HTERT RPE-1 (cell line): ENCODE results near the gene SULT1C4.

Experiments used
- in situ Hi-C: fragments of 300-500 bp; cut with MboI; formaldehyde crosslinking; loops from 4 replicates; pipeline ENCODE4 v1.14.3; 2020; ENCODE audit warnings: low sequenced_read_pairs

SULT1C4 gene

DNA sequence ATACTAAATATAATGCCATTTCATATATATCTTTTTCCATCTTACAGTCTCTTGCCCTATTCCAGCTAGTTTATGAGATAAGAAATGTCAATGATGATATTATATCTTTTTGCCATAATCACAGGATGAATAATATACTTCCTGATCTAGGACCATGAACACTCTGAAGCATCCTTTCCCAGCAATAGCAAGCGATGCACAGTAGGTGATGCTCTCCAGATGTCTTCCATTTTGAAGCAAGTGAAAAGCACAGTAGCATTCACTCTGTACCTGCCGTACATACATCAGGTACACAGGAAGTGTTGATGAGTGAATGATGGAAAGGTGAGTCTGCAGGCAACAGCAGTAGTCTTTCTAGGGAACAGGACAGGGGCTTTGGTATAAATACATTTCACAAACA, 8.6 kb upstream of the SULT1C4 start:
- in situ Hi-C loops: no loop called here

DNA sequence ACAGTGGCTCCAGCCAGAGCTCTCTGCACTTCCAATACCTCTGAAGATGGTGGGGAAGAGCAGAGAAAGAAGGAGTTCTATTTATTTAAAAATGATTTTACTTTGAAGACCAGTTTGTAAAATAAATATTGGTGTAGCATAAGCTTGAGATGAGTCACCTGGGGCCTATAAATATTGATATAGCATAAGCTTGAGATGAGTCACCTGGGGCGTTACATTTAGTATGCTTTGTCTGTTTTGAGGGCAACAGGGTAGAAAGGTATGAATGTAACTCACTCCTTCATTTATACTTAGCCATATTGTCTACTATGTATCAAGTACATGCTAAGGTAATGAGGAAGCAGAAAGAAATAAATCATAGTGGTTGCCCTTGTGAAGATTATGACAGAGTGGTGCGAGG, 7.7 kb upstream of the SULT1C4 start:
- in situ Hi-C loops: no loop called here

DNA sequence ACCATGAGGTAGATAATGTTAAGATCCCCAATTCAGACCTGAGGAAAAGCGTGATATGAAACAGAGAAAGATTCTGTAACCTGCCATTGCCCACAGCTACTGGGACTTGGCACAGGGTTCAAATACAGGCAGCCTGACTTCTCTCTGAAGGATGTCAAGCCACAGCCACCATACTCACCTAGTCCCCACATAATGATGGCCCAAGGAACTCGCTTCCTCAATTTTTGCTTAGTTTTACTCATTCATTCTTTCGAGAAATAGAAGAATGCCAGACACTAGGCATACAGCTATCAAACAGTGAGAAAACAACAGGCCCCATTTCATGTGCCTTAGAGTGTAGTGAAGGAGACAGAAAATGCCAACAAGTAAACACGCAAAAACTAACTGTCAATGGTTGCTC, 980 bp upstream of the SULT1C4 start:
- in situ Hi-C loops: no loop called here

DNA sequence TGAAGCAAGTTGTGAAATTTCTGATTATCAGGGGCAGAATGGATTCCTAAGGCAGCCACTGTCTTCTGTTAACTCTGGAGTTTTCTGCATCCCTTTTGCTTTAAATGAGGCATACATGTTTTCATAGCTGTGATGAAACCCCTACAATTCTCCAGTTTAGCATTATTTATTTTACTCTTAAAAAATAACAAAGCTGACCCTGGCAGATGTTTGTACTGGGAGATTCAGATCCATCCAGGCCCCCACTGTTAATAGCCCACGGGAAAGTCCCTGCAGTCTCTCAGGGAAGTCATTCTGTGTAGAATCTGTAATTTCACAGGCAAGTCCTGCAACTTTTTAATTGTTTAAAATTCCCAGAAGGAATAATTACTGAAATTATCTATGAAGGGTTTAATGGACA, 353 bp upstream of the SULT1C4 start:
- in situ Hi-C loops: no loop called here

DNA sequence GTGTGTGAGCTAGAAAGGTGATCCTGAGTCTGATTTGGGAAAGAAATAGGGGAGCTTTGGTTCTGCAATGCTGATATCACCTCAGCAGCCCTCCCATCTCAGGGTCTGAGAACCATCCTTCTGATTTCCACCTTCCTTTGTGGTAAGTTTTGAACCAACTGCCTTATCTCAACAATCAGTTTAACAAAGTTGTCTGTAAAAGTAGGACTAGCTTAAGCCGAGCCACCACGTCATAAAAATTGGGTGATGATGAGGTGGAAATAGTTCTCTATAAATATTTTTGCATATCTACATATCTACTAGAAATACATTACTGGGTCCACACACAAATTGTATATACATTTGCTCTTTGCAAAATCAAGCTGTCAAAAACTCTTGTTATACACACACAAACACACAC, 1.1 kb downstream of the SULT1C4 start:
- in situ Hi-C loops: no loop called here

DNA sequence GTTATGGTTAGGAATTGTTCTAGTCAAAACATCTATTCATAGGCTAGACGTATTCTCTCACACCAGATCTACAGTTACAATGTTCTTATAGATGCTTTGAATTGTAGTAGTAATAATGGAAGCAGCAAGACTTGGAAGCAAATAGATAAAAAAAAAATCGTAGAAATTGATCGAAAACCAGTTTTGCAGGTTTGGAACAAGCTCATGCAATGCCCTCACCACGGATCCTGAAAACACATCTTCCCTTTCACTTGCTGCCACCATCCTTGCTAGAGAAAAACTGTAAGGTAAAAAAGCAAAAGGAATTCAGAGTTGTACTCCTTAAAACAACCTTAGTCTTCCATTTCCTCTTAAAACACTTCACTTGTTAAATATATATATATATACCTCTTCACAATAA, 4.4 kb downstream of the SULT1C4 start:
- in situ Hi-C loops: no loop called here

DNA sequence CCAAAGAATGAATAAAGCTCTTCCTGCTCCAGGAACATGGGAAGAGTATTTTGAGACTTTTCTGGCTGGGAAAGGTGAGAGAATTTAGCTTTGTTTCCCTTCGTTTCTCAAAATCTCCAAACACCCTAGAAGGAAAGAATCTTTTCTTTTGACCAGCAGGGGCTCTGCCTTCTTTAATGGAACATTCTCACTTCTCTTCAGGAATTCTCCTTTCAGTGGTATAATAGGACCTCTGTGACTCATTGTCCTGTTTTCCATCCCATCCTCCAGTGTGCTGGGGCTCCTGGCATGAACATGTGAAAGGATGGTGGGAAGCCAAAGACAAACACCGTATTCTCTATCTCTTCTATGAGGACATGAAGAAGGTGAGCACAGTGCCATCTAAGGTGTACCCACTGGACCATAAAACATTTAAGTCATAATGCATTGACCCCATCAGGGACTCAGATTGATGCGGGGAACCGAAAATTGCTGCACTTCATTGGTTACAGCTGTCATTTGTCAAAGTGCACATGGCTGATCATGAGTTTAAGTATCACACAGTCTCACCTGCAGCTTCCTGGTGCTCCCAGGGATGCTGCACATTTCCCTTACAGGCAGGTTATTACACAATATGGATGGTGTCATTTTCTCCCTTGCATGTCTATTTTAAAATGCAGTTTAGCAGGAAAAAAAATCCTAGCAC, 5.5 kb downstream of the SULT1C4 start:
- in situ Hi-C loops: no loop called here

DNA sequence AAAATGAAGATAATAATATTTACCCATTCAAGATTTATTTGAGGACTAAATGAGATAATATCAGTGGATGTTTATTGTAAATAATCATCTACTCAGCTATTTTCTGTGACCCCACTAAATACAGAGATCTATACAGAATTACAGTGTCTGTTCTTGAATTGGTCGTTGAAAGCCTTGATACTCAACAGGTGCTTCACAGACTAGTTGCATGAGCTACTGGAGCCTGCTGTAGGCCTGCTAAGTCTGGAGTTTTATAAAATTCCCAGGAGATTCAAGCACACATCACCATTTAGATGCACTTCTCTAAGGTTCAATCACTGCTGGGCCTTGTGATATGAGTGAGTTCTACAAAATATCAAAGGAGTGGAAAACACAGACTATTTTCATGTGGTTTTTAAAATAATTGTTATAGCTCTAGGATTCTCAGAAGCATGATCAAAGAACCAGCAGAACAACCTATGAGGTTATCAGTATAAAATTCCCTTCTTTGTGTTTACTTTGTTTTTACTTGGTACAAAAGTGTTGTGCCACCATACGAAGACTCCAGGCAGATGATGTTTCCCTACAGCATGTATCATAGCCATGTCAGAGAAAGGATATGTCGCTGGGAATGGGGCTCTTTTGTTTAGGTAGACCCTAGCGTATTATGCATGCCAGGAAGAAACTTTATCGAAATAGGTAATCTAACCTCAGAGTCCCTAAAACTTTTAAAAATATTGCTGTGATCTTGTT, 7.1 kb downstream of the SULT1C4 start:
- in situ Hi-C loops: no loop called here

DNA sequence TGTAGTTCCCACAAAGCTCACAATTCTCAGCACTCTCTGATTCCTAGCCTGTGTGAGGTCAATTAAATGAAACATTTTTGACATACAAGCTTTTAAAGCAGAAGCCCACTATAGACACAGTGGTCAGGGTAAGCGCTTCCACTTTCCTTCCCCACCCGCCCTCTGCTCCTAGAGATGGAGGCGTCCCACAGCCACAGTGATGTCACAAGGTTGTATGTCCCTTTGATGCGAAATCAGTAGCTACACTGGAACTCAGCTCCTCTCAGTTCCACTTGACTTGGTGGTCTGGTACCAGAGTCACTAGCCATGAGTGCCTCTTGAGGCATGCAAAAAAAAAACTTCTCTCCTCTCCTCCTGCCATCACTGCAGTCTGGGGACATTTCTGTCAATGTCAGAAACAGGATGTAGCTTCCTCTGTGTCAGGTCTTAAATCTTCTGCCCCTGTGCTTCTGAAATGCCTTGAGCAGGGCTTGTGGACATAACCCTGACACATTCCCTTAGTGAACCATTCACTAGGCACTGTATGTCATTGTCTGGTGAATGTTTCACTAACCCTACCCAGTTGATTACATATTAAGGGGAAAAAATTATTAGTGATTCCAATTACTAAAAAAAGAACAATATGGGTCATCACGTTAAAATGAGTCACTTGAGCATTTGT, 7.8 kb downstream of the SULT1C4 start:
- in situ Hi-C loops: no loop called here

DNA sequence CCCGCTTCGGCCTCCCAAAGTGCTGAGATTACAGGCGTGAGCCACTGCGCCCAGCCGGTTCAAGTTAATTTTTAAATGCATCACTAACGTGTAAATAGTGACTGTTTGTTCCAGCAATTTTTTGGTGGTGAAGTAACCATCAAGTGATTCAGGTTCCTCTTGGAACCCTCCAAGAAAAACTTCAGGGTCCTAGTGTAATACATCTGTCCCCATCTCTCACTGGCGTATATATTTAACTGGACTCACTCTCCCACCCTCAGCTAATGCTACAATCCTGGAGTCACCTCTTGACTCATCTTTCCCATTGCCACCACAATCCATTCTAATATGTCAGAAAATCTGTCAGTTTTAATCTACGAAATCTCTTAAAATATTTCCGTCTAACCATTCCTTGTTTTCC, 10.3 kb downstream of the SULT1C4 start:
- in situ Hi-C loops: no loop called here

DNA sequence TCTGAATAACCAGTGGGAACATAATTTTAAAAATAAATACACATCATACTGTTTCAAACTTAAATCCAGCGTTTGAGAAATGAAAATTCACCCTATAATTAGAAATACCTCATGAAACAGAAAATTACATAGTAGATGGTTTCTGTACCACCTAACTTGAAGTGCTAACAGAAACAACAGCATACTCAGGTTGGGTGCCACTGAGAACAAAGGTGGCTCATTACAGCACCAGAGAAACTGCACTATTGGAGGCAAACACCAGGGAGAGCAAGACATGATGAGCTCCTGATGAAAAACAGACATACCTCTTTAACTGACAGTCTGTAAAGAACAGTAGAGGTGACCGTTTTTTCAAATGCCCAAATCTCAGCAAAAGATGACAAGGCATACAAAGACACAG, 12.6 kb downstream of the SULT1C4 start:
- in situ Hi-C loops: no loop called here

DNA sequence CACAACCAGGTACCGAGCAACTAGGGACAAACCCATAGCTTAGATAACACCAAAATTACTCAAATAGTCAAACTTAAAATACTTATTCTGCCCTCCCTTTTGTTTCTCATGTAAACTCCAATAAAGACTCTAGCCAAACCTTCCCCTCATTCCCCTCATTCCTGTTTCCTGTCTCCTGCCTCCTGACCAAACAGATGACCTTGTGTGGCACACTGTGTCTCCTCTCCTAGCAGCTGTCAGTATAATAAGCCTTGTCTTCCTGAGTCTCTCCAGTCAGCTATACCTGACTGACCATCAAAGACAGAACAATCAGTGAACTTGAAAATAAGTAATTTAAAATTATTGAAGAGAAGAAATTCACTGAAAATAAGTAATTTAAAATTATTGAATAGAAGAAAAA, 14.3 kb downstream of the SULT1C4 start:
- in situ Hi-C loops: no loop called here

DNA sequence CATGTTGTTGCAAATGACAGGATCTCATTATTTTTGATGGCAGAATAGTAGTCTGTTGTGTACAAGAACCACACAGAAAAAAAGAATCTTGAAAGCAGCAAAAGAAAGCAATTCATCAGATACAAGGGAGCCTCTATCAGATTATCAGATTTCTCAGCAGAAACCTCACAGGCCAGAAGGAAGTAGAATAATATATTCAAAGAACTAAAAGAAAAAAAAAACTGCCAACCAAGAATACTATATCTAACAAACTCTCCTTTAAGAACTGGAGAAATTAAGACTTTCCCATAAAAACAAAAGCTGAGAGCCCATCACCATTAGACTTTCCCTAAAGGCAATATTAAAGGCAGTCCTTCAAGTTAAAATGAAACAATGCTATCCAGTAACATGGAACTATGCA, 15.4 kb downstream of the SULT1C4 start:
- in situ Hi-C loops: no loop called here

DNA sequence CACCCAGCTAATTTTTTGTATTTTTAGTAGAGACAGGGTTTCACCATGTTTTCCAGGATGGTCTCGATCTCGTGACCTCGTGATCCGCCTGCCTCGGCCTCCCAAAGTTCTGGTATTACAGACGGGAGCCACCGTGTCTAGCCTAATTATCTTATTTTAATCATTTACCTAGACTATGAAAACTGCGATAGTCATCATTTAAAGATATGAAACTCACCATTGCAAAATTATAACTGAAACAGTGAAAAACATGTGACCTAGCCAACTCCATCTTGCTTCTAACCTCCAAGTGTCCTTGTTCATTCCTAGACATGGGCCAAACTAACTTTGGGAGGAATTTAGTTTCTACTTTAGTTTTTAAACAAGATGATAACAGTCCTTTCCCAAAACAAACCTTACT, 17.4 kb downstream of the SULT1C4 start:
- in situ Hi-C loops: no loop called here

DNA sequence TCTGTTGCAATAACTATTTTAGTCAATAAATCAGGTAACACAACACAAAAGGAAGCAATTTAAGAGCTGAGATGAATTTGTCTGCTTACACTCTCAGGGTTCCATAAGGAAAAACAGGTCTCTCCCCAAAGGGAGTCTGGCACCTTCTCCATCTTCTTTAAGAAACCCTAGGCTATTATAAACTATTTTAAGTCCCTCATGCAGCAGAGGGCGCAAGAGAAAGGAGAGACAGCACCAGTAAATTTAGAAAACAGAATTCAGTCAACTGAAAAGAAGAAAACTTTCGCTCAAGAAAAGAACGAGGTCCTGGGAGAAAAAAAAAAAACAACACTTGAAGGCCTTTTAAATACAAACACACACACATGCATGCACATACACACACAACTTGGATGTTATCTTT, 19.1 kb downstream of the SULT1C4 start:
- in situ Hi-C loops: no loop called here

DNA sequence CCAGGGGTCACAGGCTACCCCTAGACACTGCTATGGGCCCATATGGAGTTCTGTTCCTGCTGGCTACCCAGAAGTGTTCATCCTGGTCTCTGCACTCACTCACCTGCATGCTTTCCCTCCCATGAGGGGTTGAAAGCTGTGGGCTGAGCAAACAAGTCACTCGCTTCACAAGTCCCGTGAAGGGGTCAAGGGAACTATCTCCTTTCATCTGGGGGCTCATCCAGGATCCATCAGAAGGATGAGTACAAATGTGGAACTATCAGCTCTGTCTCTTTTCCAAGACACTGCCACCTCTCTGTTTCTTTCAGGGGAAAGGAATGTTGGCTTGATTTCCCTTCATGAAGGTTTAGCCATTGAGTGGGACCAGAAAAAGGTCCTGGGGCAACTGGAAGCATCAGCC, 21.7 kb downstream of the SULT1C4 start:
- in situ Hi-C loops: no loop called here

DNA sequence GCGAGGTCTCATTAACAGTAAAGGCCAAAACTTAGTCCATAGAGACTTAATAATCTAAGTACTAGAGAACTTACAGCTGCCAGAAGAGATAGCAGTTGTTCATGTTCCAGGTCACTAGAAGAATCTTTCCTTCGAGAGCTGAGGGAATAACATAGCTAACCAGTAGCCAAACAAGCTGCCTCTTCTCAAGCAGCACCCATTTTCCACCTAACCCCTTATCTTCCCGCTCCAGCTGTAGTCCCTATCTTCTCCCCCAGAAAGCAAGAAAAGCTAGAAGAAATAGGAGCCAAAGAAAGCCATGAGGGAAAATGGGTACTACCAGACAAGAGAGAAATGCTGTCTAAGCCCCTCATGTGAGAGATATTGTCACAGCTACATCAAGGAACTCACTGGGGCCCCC, 24.0 kb downstream of the SULT1C4 start:
- in situ Hi-C loops: no loop called here

DNA sequence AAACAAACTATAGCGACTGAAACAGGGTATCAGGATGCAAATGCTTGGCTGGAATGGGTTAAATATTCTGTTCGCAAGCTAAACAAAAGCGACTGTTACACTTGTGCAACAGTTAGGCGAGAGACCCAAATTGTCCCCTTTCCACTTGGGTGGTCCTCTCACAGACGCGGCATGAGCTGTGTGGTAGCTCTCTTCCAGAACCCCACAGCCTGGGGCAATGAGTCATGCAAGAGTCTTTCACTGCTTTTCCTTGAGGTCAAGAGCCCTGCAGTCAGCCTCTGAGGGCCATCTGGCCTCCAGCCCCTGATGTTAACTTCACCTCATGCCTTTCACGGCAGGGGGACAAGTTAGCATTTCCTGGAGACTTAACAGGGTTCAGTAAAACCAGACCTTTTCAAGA, 25.7 kb downstream of the SULT1C4 start:
- in situ Hi-C loops: no loop called here

DNA sequence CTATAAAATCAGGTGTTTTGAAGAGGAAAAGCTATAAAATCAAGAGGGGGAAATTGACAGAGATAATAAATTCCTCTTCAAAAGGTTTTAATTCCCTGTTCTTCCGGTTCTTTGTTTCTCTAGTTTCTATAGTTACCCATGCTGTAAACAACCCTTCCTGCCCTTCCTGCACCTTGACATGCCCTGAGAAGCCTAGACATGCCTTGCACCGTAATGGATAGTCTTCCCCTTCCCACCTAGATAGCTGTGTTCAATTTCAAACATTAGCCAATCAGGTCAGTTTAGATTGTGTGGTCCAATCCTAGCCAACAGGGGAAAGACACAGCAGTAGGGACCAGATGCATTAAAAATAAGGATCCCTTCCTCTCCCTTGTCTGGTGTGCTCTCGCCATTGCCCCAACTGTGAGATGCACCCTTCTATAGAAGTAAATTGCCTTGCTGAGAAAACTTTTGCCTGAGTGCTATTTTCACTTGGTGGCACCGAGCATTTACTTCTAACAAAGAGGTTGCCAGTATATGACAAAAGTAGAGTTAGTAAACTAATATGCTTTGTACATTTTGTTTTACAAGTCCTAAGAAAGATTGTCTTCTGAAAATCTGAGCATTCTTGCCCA, 27.1 kb downstream of the SULT1C4 start:
- in situ Hi-C loops: no loop called here

DNA sequence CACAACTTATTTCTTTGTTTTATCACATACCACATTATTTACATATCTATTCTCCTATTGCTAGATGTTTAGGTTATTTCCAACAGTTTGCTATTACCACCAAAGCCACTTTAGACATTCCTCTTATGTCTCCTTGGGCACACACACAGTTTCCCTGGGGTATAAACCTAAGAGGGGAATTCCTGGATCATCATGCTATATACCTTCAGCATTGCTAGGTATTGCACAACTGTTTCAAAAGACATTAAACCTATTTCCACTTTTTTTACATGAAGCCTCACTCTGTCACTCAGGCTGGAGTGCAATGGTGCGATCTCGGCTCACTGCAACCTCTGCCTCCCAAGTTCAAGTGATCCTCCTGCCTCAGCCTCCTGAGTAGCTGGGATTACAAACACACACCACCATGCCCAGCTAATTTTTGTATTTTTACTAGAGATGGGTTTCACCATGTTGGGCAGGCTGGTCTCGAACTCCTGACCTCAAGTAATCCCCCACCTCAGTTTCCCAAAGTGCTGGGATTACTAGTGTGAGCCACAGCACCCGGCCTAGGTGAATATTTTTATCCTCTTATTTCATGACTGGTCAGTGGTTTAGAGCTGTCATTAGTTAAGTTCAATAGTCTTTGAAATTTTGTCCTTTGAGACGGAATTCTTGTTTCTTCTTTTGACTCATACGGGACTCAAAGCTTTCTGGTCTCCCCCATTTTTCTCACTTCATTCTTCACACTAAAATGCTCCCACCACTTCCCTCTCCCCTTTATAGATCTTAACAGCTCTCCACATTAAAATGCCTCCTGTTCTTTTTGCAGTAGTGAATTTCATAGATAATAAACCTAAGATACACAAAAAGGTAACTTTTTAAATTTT, 30.3 kb downstream of the SULT1C4 start:
- in situ Hi-C loops: no loop called here

DNA sequence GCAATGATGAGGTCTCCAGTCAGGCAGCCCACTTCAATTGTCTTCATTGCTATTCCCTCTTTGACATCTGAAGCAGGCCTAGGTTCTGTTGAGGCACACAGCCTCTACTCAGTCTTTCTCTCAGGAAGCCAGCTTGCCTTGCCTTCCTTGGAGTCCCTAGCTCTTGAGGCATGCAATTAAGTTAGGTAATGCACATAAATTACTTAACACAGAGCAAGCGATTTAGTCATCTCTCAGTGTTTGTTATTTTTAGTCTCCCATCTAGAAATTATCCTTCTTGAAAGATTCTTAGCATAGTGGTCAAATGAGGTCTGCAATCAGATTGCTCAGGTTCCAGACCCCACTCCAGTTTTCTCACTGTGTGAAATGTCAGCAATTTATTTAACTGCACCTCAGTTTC, 32.0 kb downstream of the SULT1C4 start:
- in situ Hi-C loops: no loop called here
